ENCODE measurements around the gene PTPRN2. TPM values are rescaled to one million over a fixed set of nuclear protein-coding genes. Genes with fewer than 3 reads are reported as not detected.

Gene PTPRN2
- total and polyA plus RNA-seq, 7 donors, result 0.47 to 0.82 (median 0.51) TPM

GRCh38 chr7:158029509-158029908, 558.1 kb downstream of the PTPRN2 start:
- no peak overlapping the region for H3K4me3 ChIP-seq
- no peak overlapping the region for H3K27ac ChIP-seq
- no peak for DNase-seq
- no peak for TF ChIP-seq CTCF (IDR thresholded peaks at IDR 0.05)
- H3K4me1 ChIP-seq, result no peaks in the 10 kb centered on the region
- intact Hi-C loops (cut with DNase I), result no loop called here
- no peak for ATAC-seq
- H3K9me3 ChIP-seq, result no peaks in the 10 kb centered on the region
- peaks cover 0 to 2% (median 0%) of the 10 kb centered on the region in 3 donors for H3K27me3 ChIP-seq (ENCODE audit: insufficient read depth in 3 of 3, low read length in 2 of 3)
- H3K36me3 ChIP-seq (ENCODE audit: insufficient read depth in 1 of 2, low read depth in 1 of 2), result no peaks in the 10 kb centered on the region
- 56 to 70% (median 56%) methylated on average over 5 of the region's 5 CpGs for WGBS, 3 donors

- no peak for DNase-seq
- H3K27me3 ChIP-seq (ENCODE audit: insufficient read depth in 3 of 3, low read length in 2 of 3), result peaks cover 0 to 2% (median 0%) of the 10 kb centered on the region in 3 donors
- no peak for TF ChIP-seq CTCF (IDR thresholded peaks at IDR 0.05)
- H3K36me3 ChIP-seq (ENCODE audit: insufficient read depth in 1 of 2, low read depth in 1 of 2), result no peaks in the 10 kb centered on the region
- H3K4me3 ChIP-seq, result no peak overlapping the region
- no peaks in the 10 kb centered on the region for H3K4me1 ChIP-seq
- WGBS, 3 donors, result 89 to 92% (median 90%) methylated on average over 22 of the region's 22 CpGs
- intact Hi-C loops (cut with DNase I), result no loop called here
- no peaks in the 10 kb centered on the region for H3K9me3 ChIP-seq
- ATAC-seq, result no peak
- H3K27ac ChIP-seq, result no peak overlapping the region
Measured at GRCh38 chr7:158028971-158029370, 558.7 kb downstream of the PTPRN2 start.

GRCh38 chr7:158028290-158028941, 559.2 kb downstream of the PTPRN2 start:
- Histone ChIP-seq H3K4me3 (no peak overlapping the region), H3K27ac (no peak overlapping the region), H3K27me3 (ENCODE audit: insufficient read depth in 3 of 3, low read length in 2 of 3) (peaks cover 0 to 2% (median 0%) of the 10 kb centered on the region in 3 donors), H3K9me3 (no peaks in the 10 kb centered on the region), H3K4me1 (no peaks in the 10 kb centered on the region), H3K36me3 (ENCODE audit: insufficient read depth in 1 of 2, low read depth in 1 of 2) (no peaks in the 10 kb centered on the region)
- WGBS, 3 donors, result 82 to 86% (median 84%) methylated on average over 22 of the region's 22 CpGs
- DNase-seq, result no peak
- intact Hi-C loops (cut with DNase I), result no loop called here
- ATAC-seq, result no peak
- TF ChIP-seq CTCF (IDR thresholded peaks at IDR 0.05), result no peak

- no peak for ATAC-seq
- TF ChIP-seq CTCF (IDR thresholded peaks at IDR 0.05), result no peak
- H3K9me3 ChIP-seq, result no peaks in the 10 kb centered on the region
- H3K36me3 ChIP-seq (ENCODE audit: insufficient read depth in 1 of 2, low read depth in 1 of 2), result no peaks in the 10 kb centered on the region
- no peak for DNase-seq
- no peak overlapping the region for H3K27ac ChIP-seq
- no peaks in the 10 kb centered on the region for H3K4me1 ChIP-seq
- intact Hi-C loops (cut with DNase I), result no loop called here
- 84 to 92% (median 86%) methylated on average over 6 of the region's 6 CpGs for WGBS, 3 donors
- H3K27me3 ChIP-seq (ENCODE audit: insufficient read depth in 3 of 3, low read length in 2 of 3), result peaks cover 0 to 2% (median 0%) of the 10 kb centered on the region in 3 donors
- no peak overlapping the region for H3K4me3 ChIP-seq
Measured at GRCh38 chr7:158027646-158028045, 560.0 kb downstream of the PTPRN2 start.

All from psoas muscle (tissue), 8 donors.